GM12878 (cell line): ENCODE results near the gene CAMKMT. TPM values are rescaled to one million over a fixed set of nuclear protein-coding genes. Genes with fewer than 3 reads are reported as not detected.

ENCODE experiments used
- ATAC-seq: fragments of 200-7000 bp; cut with Tn5 transposase; 3 replicates; pipeline ENCODE4 v1.9.1; 2020; ENCODE audit warnings: mild to moderate bottlenecking, moderate library complexity
- BruUV-seq: library from RNA; stranded (reverse); fragments of 400-500 nt; replicated peaks from 2 replicates; lab custom pipeline; 2021; lab: Mats Ljungman, UMichigan
- CTCF ChIA-PET: fragments of 300-600 bp; sonication (Branson Sonifier 250); formaldehyde crosslinking; extraction: SDS; loops from one replicate; lab custom pipeline; 2021; ENCODE audit warnings: inconsistent platforms; lab: Yijun Ruan, JAX
- POLR2A ChIA-PET: fragments of 350-600 bp; formaldehyde crosslinking; extraction: SDS; loops from one replicate; lab custom pipeline; 2021; ENCODE audit warnings: inconsistent platforms; lab: Charles Lee
- RAD21 ChIA-PET: fragments of 300-600 bp; sonication (Branson Sonifier 250); formaldehyde crosslinking; loops from one replicate; lab custom pipeline; 2023; ENCODE audit warnings: antibody characterized with exemption; ENCODE audit not compliant: unreplicated experiment; lab: Charles Lee
- SMC1A ChIA-PET: fragments of 300-600 bp; sonication (Branson Sonifier 250); formaldehyde crosslinking; loops from one replicate; lab custom pipeline; 2023; ENCODE audit not compliant: unreplicated experiment, uncharacterized antibody; lab: Charles Lee
- DNase-seq: peaks from one replicate; pipeline ENCODE4 v3.0.0-alpha.2; 2011; ENCODE audit warnings: low read depth, low spot score
- FAIRE-seq: peaks from 3 replicates; lab custom pipeline; 2011; peaks lifted over from hg19 to GRCh38; lab: Jason Lieb, UNC
- H2AFZ ChIP-seq: 2 replicates; pipeline ENCODE4 v1.6.0; 2011; ENCODE audit warnings: low read depth, low read length, control low read depth; ENCODE audit not compliant: control insufficient read depth
- H3K27ac ChIP-seq: 2 replicates; pipeline ENCODE4 v1.5.1; 2011; ENCODE audit warnings: control low read depth; ENCODE audit not compliant: control insufficient read depth, insufficient read depth
- H3K27me3 ChIP-seq, 2 experiments: replicated peaks in 1 of 2; 2 replicates each; pipeline versions ENCODE4 v1.6.0 to v1.6.1; 2011; ENCODE audit warnings: low read length in 1 of 2; ENCODE audit not compliant: control insufficient read depth in 2 of 2, insufficient read depth in 2 of 2
- H3K36me3 ChIP-seq, 2 experiments: 2 replicates each; pipeline ENCODE4 v1.5.1; 2011; ENCODE audit warnings: low read length in 1 of 2; ENCODE audit not compliant: control insufficient read depth in 2 of 2, insufficient read depth in 2 of 2
- H3K4me1 ChIP-seq: 2 replicates; pipeline ENCODE4 v1.6.1; 2011; ENCODE audit warnings: mild to moderate bottlenecking, low read length, moderate library complexity, mixed read lengths; ENCODE audit not compliant: control insufficient read depth, insufficient read depth
- H3K4me2 ChIP-seq: 2 replicates; pipeline ENCODE4 v1.6.0; 2011; ENCODE audit warnings: control low read depth; ENCODE audit not compliant: control insufficient read depth, insufficient read depth
- H3K4me3 ChIP-seq: fragments of 200-600 bp; sonication (generic); 2 replicates; pipeline ENCODE4 v1.5.1; 2016
- H3K79me2 ChIP-seq: 2 replicates; pipeline ENCODE4 v1.6.0; 2011; ENCODE audit warnings: low read length; ENCODE audit not compliant: control insufficient read depth, insufficient read depth
- H3K9ac ChIP-seq: 2 replicates; pipeline ENCODE4 v1.8.0; 2011; ENCODE audit warnings: low read length, control low read depth, mixed read lengths; ENCODE audit not compliant: control insufficient read depth, insufficient read depth
- H3K9me3 ChIP-seq: replicated peaks from 3 replicates; pipeline ENCODE4 v1.5.1; 2011; ENCODE audit warnings: mild to moderate bottlenecking, low read length; ENCODE audit not compliant: control insufficient read depth, insufficient read depth
- H4K20me1 ChIP-seq: 2 replicates; pipeline ENCODE4 v1.6.0; 2011; ENCODE audit not compliant: control insufficient read depth, insufficient read depth
- NFXL1 ChIP-seq: fragments of 450-650 bp; IDR thresholded peaks from 2 replicates; pipeline ENCODE4 v1.6.1; 2017; ENCODE audit warnings: antibody characterized with exemption, mild to moderate bottlenecking, borderline replicate concordance
- NFYA ChIP-seq: IDR thresholded peaks from 2 replicates; pipeline ENCODE4 v1.6.1; 2011; ENCODE audit warnings: low read depth, mild to moderate bottlenecking, low read length, improper control_type of control experiment, borderline replicate concordance
- ZNF384 ChIP-seq: IDR thresholded peaks from 2 replicates; pipeline ENCODE4 v1.6.1; 2012; ENCODE audit warnings: low read depth, mild to moderate bottlenecking, low read length, improper control_type of control experiment, borderline replicate concordance
- WGBS: methylation state at CpG from one replicate; pipeline ENCODE4 v1.1.6; 2016; ENCODE audit warnings: low lambda C conversion rate; ENCODE audit not compliant: insufficient replicate concordance, insufficient coverage; ENCODE audit errors: missing lambda C conversion rate; 5-methylcytosine and 5-hydroxymethylcytosine counted together
- in situ Hi-C: fragments of 300-500 bp; cut with MboI; formaldehyde crosslinking; loops from 9 replicates; pipeline ENCODE4 v1.14.3; 2018; ENCODE audit warnings: mixed read lengths
- intact Hi-C: fragments of 100-400 bp; cut with micrococcal nuclease; formaldehyde crosslinking; loops from one replicate; pipeline ENCODE4 v1.14.2; 2022; ENCODE audit not compliant: unreplicated experiment
- polyA plus RNA-seq, 11 experiments: library from polyadenylated mRNA; depleted of rRNA in 4 of 11; unstranded in 6 of 11; stranded (reverse) in 5 of 11; fragments of >200 nt; fragmentation: Nextera tagmentation in 4 of 11; fragmentation: Illumina TruSeq in 1 of 11; extraction: Ambion mirVana in 4 of 11; extraction: Trizol in 1 of 11; gene quantifications; 1 replicate in 1 of 11; 2 replicates in 10 of 11; pipeline versions ENCODE4 v1.2.1 to v1.2.3, GENCODE V29; 2011 to 2016; ENCODE audit warnings: inconsistent platforms in 2 of 11, missing spikeins in 2 of 11, low read depth in 1 of 11
- total RNA-seq, 4 experiments: library from RNA; depleted of rRNA in 3 of 4; stranded (reverse); fragments of >200 nt in 3 of 4; fragmentation: Illumina TruSeq in 1 of 4; extraction: Trizol in 1 of 4; gene quantifications; 2 replicates each; pipeline versions ENCODE4 v1.2.1 to v1.2.3, GENCODE V29; 2013 to 2021
- TF ChIP-seq, protein P1 (sequence below): IDR thresholded peaks from 2 replicates; pipeline ENCODE4 v1.6.1; 2012; ENCODE audit warnings: low read depth, low read length, improper control_type of control experiment

The CAMKMT gene
- total and polyA plus RNA-seq, 10 of the 15 experiments (the other 5 are each of a cell fraction or from before 2014, with no cell fraction given) = 2.7 to 16.0 (median 11.8) TPM

DNA sequence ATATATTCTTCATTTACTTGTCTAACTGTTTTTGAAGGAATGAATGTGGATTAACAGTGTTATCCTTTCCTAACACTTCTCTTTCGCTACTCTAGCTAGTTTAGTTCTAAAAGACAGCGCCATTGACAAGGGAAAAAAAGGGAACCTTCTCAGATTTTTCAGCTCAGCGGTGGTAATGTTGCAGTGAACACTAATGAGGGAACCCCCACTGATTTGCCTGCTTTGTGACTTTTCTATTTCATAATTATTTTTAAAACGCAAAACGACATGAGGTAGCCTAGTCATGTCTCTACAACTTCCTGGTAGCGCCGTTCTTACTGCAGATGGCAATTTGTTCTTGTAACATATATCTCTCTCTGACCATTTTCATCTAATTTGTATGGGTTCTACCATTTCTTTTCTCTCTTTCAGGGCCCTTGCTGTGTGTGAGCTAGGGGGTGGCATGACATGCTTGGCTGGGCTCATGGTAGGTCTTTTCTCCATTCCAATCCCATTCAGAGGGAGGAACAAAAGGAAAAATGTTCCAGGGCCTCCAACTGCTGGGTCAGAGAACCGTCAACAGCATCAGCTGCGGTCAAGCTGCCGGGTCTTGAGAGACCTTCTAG is 344.2 kb downstream of the CAMKMT start:
- TF ChIP-seq ZNF384 = no peak
- TF ChIP-seq, protein P1, sequence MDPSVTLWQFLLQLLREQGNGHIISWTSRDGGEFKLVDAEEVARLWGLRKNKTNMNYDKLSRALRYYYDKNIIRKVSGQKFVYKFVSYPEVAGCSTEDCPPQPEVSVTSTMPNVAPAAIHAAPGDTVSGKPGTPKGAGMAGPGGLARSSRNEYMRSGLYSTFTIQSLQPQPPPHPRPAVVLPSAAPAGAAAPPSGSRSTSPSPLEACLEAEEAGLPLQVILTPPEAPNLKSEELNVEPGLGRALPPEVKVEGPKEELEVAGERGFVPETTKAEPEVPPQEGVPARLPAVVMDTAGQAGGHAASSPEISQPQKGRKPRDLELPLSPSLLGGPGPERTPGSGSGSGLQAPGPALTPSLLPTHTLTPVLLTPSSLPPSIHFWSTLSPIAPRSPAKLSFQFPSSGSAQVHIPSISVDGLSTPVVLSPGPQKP = no peak
- TF ChIP-seq NFYA = no peak
- TF ChIP-seq NFXL1 = no peak
- no peak for ATAC-seq
- WGBS = 98% methylated on average over 10 of the region's 10 CpGs
- no peak overlapping the region for H3K9ac ChIP-seq
- intact Hi-C loops (no loop called here), in situ Hi-C loops (no loop called here)
- ChIA-PET POLR2A (interaction anchor here (1.0 kb wide), 1 partner anchor 25 kb away, joined by 3 read pairs; no protein-coding TSS in a partner anchor), RAD21 (interaction anchor here (1.8 kb wide), 1 partner anchor 17 kb away, joined by 3 read pairs; no protein-coding TSS in a partner anchor), CTCF (interaction anchor here (0.9 to 4.2 kb wide), 4 partner anchors 11 to 226 kb away, joined by 3 to 16 read pairs (median 7); no protein-coding TSS in a partner anchor), SMC1A (interaction anchor here (0.8 to 3.1 kb wide), 5 partner anchors 9 to 880 kb away, joined by 3 to 17 read pairs (median 3); no protein-coding TSS in a partner anchor)
- H3K9me3 ChIP-seq = no peaks in the 10 kb centered on the region
- no peak overlapping the region for H3K27ac ChIP-seq
- no peaks in the 10 kb centered on the region for H3K36me3 ChIP-seq
- no peak for DNase-seq
- H3K27me3 ChIP-seq = no peaks in the 10 kb centered on the region
- H3K4me3 ChIP-seq = no peak overlapping the region
- H4K20me1 ChIP-seq = no peaks in the 10 kb centered on the region
- no peak overlapping the region for H3K4me2 ChIP-seq
- H3K79me2 ChIP-seq = no peaks in the 10 kb centered on the region
- no TSS peak for BruUV-seq
- no peak for FAIRE-seq
- H2AFZ ChIP-seq = no peak overlapping the region
- H3K4me1 ChIP-seq = peaks cover 5% of the 10 kb centered on the region; the same call in 1 of the 2 replicates
